Smooth muscle cell (in vitro differentiated cells): ENCODE data around the gene F5. TPM values are rescaled to one million over a fixed set of nuclear protein-coding genes. Genes with fewer than 3 reads are reported as not detected.
A peak's percentile ranks its signal among the peaks of the same experiment; 100 is the strongest.

Source experiments
- DNase-seq: peaks from one replicate; lab custom pipeline; 2025; ENCODE audit not compliant: unreplicated experiment; lab: John Stamatoyannopoulos, UW
- H2AFZ ChIP-seq: fragments of 200-600 bp; sonication (generic); 2 replicates; pipeline ENCODE4 v1.6.0; 2016; ENCODE audit warnings: antibody characterized with exemption, low read depth, mild to moderate bottlenecking
- H3F3A ChIP-seq: fragments of 200-600 bp; sonication (generic); 2 replicates; pipeline ENCODE4 v1.6.0; 2017; ENCODE audit warnings: antibody characterized with exemption, low read depth
- H3K27ac ChIP-seq: fragments of 200-600 bp; sonication (generic); 2 replicates; pipeline ENCODE4 v1.5.1; 2016; ENCODE audit warnings: low read depth, mild to moderate bottlenecking
- H3K27me3 ChIP-seq: fragments of 200-600 bp; sonication (generic); 2 replicates; pipeline ENCODE4 v1.6.1; 2016; ENCODE audit warnings: low read depth, mild to moderate bottlenecking
- H3K36me3 ChIP-seq: fragments of 200-600 bp; sonication (generic); 2 replicates; pipeline ENCODE4 v1.5.1; 2016; ENCODE audit warnings: low read depth
- H3K4me1 ChIP-seq: fragments of 200-600 bp; sonication (generic); 2 replicates; pipeline ENCODE4 v1.5.1; 2016; ENCODE audit warnings: low read depth
- H3K4me2 ChIP-seq: fragments of 200-600 bp; sonication (generic); 2 replicates; pipeline ENCODE4 v1.6.0; 2016; ENCODE audit warnings: mild to moderate bottlenecking
- H3K4me3 ChIP-seq: fragments of 200-600 bp; sonication (generic); 2 replicates; pipeline ENCODE4 v1.5.1; 2016; ENCODE audit warnings: mild to moderate bottlenecking
- H3K79me2 ChIP-seq: fragments of 200-600 bp; sonication (generic); 2 replicates; pipeline ENCODE4 v1.6.0; 2016; ENCODE audit warnings: low read depth, mild to moderate bottlenecking
- H3K9ac ChIP-seq: fragments of 200-600 bp; sonication (generic); 2 replicates; pipeline ENCODE4 v1.6.0; 2016; ENCODE audit warnings: low read depth
- H3K9me3 ChIP-seq: fragments of 200-600 bp; sonication (generic); replicated peaks from 2 replicates; pipeline ENCODE4 v1.5.1; 2016; ENCODE audit warnings: low read depth
- H4K20me1 ChIP-seq: fragments of 200-600 bp; sonication (generic); 2 replicates; pipeline ENCODE4 v1.6.0; 2016; ENCODE audit warnings: low read depth
- whole genome bisulfite sequencing: methylation state at CpG from one replicate; pipeline ENCODE4 v1.1.7; 2016; ENCODE audit warnings: low lambda C conversion rate; 5-methylcytosine and 5-hydroxymethylcytosine counted together
- polyA plus RNA-seq: library from polyadenylated mRNA; unstranded; fragments of >200 nt; fragmentation: Nextera tagmentation; extraction: Ambion mirVana; gene quantifications from 2 replicates; pipeline ENCODE4 v1.2.1, GENCODE V29; 2016
- total RNA-seq: library from RNA; depleted of rRNA; stranded (reverse); fragments of >200 nt; gene quantifications from 2 replicates; pipeline ENCODE4 v1.2.3, GENCODE V29; 2014
- TF ChIP-seq, protein P1 (sequence below): fragments of 200-600 bp; sonication (generic); IDR thresholded peaks from 2 replicates; pipeline ENCODE4 v1.5.1; 2017; ENCODE audit warnings: borderline replicate concordance, mild to moderate bottlenecking, antibody characterized with exemption; ENCODE audit not compliant: insufficient read depth, poor library complexity, severe bottlenecking

The F5 gene
- total and polyA plus RNA-seq, 2 experiments from 2014 or later, result 0.13 to 0.45 TPM

DNA sequence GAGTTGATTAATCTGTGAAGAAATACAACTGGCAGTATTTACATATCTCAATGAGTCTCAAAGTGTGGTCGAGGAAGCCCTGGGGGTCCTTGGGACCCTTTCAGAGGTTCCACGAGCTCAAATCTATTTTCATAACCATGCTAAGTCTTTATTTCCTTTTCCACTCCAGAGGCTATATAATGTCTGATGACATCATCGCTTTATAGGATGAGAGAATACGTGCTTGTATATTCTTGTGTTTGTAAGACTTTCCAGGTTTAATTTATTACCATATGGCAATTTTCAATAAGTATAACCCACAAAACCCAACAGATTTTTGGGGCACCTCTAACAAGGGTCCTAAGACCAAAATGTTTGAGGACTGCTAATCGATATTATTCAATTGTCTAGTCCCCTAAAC lies 99.1 kb downstream of the F5 start:
- Histone ChIP-seq H3K4me3 (peak overlapping the region; percentile 89), H3K27ac (peak overlapping the region; percentile 99), H3K9ac (peak overlapping the region; percentile 95), H3K27me3 (no peaks in the 10 kb centered on the region), H3K4me1 (peaks cover 30% of the 10 kb centered on the region), H3K9me3 (no peaks in the 10 kb centered on the region), H4K20me1 (peaks cover 31% of the 10 kb centered on the region), H3K79me2 (peaks cover 33% of the 10 kb centered on the region), H3K36me3 (no peaks in the 10 kb centered on the region), H3K4me2 (peak overlapping the region; percentile 82), H3F3A (peaks cover 8% of the 10 kb centered on the region), H2AFZ (no peak overlapping the region)
- 53% methylated on average over 5 of the region's 5 CpGs for WGBS
- no peak for DNase-seq
- TF ChIP-seq, protein P1, sequence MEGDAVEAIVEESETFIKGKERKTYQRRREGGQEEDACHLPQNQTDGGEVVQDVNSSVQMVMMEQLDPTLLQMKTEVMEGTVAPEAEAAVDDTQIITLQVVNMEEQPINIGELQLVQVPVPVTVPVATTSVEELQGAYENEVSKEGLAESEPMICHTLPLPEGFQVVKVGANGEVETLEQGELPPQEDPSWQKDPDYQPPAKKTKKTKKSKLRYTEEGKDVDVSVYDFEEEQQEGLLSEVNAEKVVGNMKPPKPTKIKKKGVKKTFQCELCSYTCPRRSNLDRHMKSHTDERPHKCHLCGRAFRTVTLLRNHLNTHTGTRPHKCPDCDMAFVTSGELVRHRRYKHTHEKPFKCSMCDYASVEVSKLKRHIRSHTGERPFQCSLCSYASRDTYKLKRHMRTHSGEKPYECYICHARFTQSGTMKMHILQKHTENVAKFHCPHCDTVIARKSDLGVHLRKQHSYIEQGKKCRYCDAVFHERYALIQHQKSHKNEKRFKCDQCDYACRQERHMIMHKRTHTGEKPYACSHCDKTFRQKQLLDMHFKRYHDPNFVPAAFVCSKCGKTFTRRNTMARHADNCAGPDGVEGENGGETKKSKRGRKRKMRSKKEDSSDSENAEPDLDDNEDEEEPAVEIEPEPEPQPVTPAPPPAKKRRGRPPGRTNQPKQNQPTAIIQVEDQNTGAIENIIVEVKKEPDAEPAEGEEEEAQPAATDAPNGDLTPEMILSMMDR, result no peak

DNA sequence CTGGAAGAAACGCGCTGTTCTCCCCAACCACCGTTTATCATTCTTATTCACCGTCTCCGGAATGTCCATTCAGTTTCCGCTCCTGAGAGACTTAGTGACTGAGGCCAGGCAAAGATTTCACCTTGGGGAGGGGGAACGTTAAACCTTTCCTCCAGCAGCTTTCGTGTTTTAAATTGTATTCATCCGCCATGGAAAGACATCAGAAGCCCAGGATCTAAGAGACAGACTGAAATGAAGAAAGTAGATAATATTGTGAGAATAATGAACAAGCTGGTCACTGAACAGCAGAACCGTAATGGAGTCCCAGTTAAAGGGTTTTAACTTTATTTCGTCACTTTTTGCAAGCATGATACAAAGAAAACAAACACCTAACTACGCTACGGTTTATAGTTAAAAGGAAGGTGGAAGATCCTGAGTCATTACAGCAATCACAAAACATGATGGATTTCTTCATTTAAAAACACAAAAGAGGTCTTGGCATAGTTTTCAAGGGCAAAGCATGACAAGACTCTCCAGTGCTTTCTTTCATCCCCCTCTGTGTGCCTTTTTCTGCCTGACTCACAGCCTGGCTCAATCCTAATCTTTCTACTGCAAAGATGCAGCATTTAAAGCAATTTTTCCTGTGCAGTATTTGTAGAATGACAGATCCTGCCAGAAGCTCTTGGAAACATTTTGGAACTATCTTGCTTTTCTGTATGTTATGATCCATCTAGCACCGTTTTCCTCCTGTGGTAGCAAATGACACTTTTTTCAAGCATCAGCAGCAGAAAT lies 99.8 kb downstream of the F5 start:
- H3K27ac ChIP-seq, result peak overlapping the region; percentile 99
- H3K4me3 ChIP-seq, result peak overlapping the region; percentile 89
- TF ChIP-seq, protein P1, result no peak
- H2AFZ ChIP-seq, result no peak overlapping the region
- WGBS, result 2% methylated on average over 14 of the region's 14 CpGs
- no peaks in the 10 kb centered on the region for H3K9me3 ChIP-seq
- peaks cover 34% of the 10 kb centered on the region for H3K4me1 ChIP-seq
- DNase-seq, result no peak
- H3K79me2 ChIP-seq, result peaks cover 39% of the 10 kb centered on the region
- peak overlapping the region; percentile 82 for H3K4me2 ChIP-seq
- H3K36me3 ChIP-seq, result no peaks in the 10 kb centered on the region
- H3K27me3 ChIP-seq, result no peaks in the 10 kb centered on the region
- H3F3A ChIP-seq, result peaks cover 8% of the 10 kb centered on the region
- H4K20me1 ChIP-seq, result peaks cover 38% of the 10 kb centered on the region
- H3K9ac ChIP-seq, result peak overlapping the region; percentile 95

DNA sequence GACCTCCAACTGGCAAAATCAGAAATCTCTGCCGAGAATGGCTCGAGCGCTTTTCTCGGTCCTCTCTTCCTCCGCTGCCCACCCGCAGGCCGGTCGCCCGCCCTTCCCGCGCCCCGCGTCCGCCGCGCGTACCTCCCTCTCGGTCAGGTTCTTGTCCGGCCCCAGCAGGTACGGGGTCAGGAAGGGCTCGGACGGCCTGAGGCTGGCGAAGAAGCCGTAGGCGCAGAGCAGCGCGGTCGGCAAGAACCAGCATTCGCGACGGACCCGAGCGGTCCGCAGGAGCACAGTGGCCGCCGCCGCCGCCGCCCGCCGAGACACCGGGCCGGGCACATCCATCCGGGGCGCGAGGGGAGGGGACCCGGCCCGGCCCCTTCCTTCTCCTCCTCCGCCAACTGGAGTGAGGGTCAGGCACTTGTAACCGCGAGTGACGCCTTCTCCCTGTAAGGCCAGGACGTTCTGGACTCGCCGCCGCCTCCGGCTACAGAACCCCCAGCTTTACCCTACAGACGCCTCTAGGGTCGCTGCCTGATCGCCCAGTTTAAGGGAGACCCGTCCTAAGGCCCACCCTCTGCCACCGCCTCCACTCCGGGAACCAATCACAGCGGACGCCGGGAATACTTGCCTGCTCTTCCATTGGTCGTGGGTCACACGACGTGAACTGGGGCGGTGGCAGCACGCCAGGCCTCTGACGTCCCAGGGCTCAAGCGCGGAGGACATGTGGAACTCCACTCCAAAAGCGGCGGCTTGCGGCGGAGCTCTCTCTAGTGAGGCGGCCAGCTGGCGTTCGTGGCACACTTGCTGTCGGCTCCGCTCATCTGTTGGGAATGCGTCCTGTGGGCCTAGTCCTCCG lies 100.6 kb downstream of the F5 start, which contains the start of gene SLC19A2:
TSS of gene SLC19A2 (minus strand) at position 514 of the 850 bp plus-strand sequence. CDS start at position 336, 178 bp downstream.
- DNase-seq, result peak; percentile 95
- Histone ChIP-seq H3K27me3 (no peaks in the 10 kb centered on the region), H3K36me3 (no peaks in the 10 kb centered on the region), H4K20me1 (peaks cover 46% of the 10 kb centered on the region), H3K27ac (peak within 1 kb of the TSS; percentile 99), H3K4me2 (peak within 1 kb of the TSS; percentile 86), H3K4me1 (peaks cover 38% of the 10 kb centered on the region), H3F3A (peaks cover 8% of the 10 kb centered on the region), H3K4me3 (peak within 1 kb of the TSS; percentile 89), H3K79me2 (peaks cover 47% of the 10 kb centered on the region), H2AFZ (no peak within 1 kb of the TSS), H3K9me3 (no peaks in the 10 kb centered on the region), H3K9ac (peak within 1 kb of the TSS; percentile 99)
- WGBS, result under 1% methylated on average over 60 of the region's 85 CpGs
- TF ChIP-seq, protein P1, result no peak
